ENCODE measurements around the gene ANKRD31.

DNA sequence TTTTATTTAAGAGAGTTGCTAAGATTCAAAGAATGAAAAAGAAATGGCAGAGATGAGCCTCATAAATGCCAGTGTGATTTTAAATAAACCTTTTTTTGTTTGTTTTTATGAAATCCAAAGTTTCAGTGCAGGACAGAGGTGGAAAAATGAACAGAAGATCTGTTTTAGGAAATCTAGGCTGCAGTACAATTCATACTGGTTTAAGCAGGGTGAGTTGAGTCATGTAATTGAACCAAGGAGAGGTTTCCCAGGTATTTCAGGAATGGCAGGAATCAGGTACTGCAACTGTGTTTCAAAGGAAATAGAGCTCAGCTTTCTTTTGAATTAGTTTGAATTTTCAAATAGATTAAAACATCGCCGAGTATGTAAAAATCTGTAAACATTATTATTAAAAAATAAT, 3.0 kb upstream of the ANKRD31 start:
- TF ChIP-seq POLR2AphosphoS5 (IDR thresholded peaks at IDR 0.05; ENCODE audit: low read depth, low read length), result no peak
- TF ChIP-seq FOXP2 (optimal IDR thresholded peaks at IDR 0.05; ENCODE audit: borderline replicate concordance, extremely low read depth, extremely low read length, insufficient read depth), result no peak
- TF ChIP-seq, protein P1, sequence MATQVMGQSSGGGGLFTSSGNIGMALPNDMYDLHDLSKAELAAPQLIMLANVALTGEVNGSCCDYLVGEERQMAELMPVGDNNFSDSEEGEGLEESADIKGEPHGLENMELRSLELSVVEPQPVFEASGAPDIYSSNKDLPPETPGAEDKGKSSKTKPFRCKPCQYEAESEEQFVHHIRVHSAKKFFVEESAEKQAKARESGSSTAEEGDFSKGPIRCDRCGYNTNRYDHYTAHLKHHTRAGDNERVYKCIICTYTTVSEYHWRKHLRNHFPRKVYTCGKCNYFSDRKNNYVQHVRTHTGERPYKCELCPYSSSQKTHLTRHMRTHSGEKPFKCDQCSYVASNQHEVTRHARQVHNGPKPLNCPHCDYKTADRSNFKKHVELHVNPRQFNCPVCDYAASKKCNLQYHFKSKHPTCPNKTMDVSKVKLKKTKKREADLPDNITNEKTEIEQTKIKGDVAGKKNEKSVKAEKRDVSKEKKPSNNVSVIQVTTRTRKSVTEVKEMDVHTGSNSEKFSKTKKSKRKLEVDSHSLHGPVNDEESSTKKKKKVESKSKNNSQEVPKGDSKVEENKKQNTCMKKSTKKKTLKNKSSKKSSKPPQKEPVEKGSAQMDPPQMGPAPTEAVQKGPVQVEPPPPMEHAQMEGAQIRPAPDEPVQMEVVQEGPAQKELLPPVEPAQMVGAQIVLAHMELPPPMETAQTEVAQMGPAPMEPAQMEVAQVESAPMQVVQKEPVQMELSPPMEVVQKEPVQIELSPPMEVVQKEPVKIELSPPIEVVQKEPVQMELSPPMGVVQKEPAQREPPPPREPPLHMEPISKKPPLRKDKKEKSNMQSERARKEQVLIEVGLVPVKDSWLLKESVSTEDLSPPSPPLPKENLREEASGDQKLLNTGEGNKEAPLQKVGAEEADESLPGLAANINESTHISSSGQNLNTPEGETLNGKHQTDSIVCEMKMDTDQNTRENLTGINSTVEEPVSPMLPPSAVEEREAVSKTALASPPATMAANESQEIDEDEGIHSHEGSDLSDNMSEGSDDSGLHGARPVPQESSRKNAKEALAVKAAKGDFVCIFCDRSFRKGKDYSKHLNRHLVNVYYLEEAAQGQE (IDR thresholded peaks at IDR 0.05; ENCODE audit: insufficient read depth in 1 of 2, low read depth in 2 of 2, low read length in 2 of 2), result no peak
- no peak for TF ChIP-seq SIN3A (IDR thresholded peaks at IDR 0.05; ENCODE audit: borderline replicate concordance, insufficient read depth, low read length)
- TF ChIP-seq TAF1 (IDR thresholded peaks at IDR 0.05; ENCODE audit: borderline replicate concordance, insufficient read depth, low read length), result no peak
